ENCODE results near the gene ARID3A.

- no peak for TF ChIP-seq CTCF (IDR thresholded peaks at IDR 0.05; ENCODE audit: insufficient read depth, low read depth, low read length)
- no peak for TF ChIP-seq EZH2 (IDR thresholded peaks at IDR 0.05; ENCODE audit: insufficient read depth, low read length)
Observed at GRCh38 chr19:993361-993830, 67.6 kb downstream of the ARID3A start.

Data from astrocyte (in vitro differentiated cells and primary cell).